Esophagus muscularis mucosa (tissue), 4 donors: ENCODE results near the gene HNRNPLL. TPM values are rescaled to one million over a fixed set of nuclear protein-coding genes. Genes with fewer than 3 reads are reported as not detected.

Source experiments
- DNase-seq: peaks from one replicate; pipeline ENCODE4 v3.0.0-alpha.2; 2017; ENCODE audit errors: extremely low spot score
- H3K27ac ChIP-seq, 4 donors: fragments of 200-600 bp; sonication (generic); replicated peaks in 1 of 4; 1 replicate in 3 of 4; 2 replicates in 1 of 4; pipeline ENCODE4 v1.5.1; 2016 to 2019; ENCODE audit warnings: mild to moderate bottlenecking in 1 of 4
- H3K27me3 ChIP-seq, 4 donors: fragments of 200-600 bp; sonication (generic); one replicate each; pipeline versions ENCODE4 v1.5.1 to v1.6.0; 2016 to 2019
- H3K36me3 ChIP-seq, 4 donors: fragments of 200-600 bp; sonication (generic); one replicate each; pipeline ENCODE4 v1.5.1; 2016 to 2019
- H3K4me1 ChIP-seq, 4 donors: fragments of 200-600 bp; sonication (generic); one replicate each; pipeline ENCODE4 v1.5.1; 2016 to 2019
- H3K4me3 ChIP-seq, 4 donors: fragments of 200-600 bp; sonication (generic); 1 replicate in 2 of 4; 2 replicates in 2 of 4; pipeline ENCODE4 v1.5.1; 2016 to 2019; ENCODE audit warnings: mild to moderate bottlenecking in 4 of 4, moderate library complexity in 1 of 4
- H3K9me3 ChIP-seq, 4 donors: fragments of 200-600 bp; sonication (generic); 1 replicate in 3 of 4; 2 replicates in 1 of 4; pipeline ENCODE4 v1.5.1; 2016 to 2019
- CTCF ChIP-seq, 3 experiments: fragments of 200-600 bp in 2 of 3; fragments of 450-650 bp in 1 of 3; sonication (generic) in 2 of 3; IDR thresholded peaks; one replicate each; pipeline ENCODE4 v1.5.1; 2017 to 2019; ENCODE audit warnings: antibody characterized with exemption in 3 of 3, mild to moderate bottlenecking in 2 of 3, moderate library complexity in 1 of 3
- EP300 ChIP-seq: sonication (generic); formaldehyde crosslinking; IDR thresholded peaks from one replicate; pipeline ENCODE4 v1.6.1; 2017; ENCODE audit warnings: antibody characterized with exemption
- POLR2A ChIP-seq: fragments of 450-650 bp; IDR thresholded peaks from one replicate; pipeline ENCODE4 v1.6.1; 2017; ENCODE audit warnings: antibody characterized with exemption, moderate library complexity, mild to moderate bottlenecking, low read depth
- POLR2AphosphoS5 ChIP-seq, 2 donors: sonication (generic); formaldehyde crosslinking; IDR thresholded peaks; one replicate each; pipeline ENCODE4 v1.6.1; 2017; ENCODE audit warnings: antibody characterized with exemption in 2 of 2
- WGBS: methylation state at CpG from one replicate; pipeline ENCODE4 v1.1.5; 2018; 5-methylcytosine and 5-hydroxymethylcytosine counted together
- intact Hi-C: fragments of 100-400 bp; cut with DNase I; formaldehyde crosslinking; loops from one replicate; pipeline ENCODE4 v1.15.1; 2023
- total RNA-seq, 4 donors: library from RNA; depleted of rRNA; stranded (reverse); fragments of >200 nt; gene quantifications; one replicate each; pipeline versions ENCODE4 v1.1.0 to v1.2.1, GENCODE V29; 2016

HNRNPLL gene
- total RNA-seq, 4 donors from 2014 or later: 50.2 to 61.5 (median 54.0) TPM

DNA sequence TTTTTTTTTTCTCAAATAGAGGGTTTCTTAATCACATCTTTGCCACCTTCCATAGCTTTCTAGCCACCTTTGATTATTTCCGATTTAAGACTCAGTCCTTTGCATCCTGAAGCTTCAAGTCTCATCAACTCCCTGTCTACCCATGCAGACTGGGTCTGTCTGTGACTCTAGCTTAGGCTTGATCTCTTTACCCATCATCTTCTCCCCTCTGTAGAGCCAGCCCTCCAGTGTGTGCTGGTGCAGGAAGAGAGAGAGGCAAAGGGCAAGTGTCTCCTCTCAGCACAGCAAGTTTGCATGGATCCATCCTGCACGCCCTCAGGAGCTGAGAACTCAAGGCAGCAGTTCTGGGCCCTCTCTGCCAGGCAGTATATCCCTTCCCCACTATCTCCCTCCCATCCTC, 70.4 kb downstream of the HNRNPLL start:
- WGBS: 91% methylated on average over 2 of the region's 2 CpGs
- H3K4me3 ChIP-seq: no peak overlapping the region
- H3K36me3 ChIP-seq: no peaks in the 10 kb centered on the region
- no peaks in the 10 kb centered on the region for H3K9me3 ChIP-seq
- intact Hi-C loops: no loop called here
- TF ChIP-seq EP300: no peak
- no peak for TF ChIP-seq POLR2AphosphoS5 (IDR thresholded peaks at IDR 0.05)
- TF ChIP-seq POLR2A: no peak
- TF ChIP-seq CTCF (IDR thresholded peaks at IDR 0.05): no peak
- no peaks in the 10 kb centered on the region for H3K27me3 ChIP-seq
- H3K4me1 ChIP-seq: peaks cover 7 to 52% (median 41%) of the 10 kb centered on the region in 4 donors
- DNase-seq: no peak
- peak overlapping the region in 2 of 4 donors; percentile 74 to 81 for H3K27ac ChIP-seq

DNA sequence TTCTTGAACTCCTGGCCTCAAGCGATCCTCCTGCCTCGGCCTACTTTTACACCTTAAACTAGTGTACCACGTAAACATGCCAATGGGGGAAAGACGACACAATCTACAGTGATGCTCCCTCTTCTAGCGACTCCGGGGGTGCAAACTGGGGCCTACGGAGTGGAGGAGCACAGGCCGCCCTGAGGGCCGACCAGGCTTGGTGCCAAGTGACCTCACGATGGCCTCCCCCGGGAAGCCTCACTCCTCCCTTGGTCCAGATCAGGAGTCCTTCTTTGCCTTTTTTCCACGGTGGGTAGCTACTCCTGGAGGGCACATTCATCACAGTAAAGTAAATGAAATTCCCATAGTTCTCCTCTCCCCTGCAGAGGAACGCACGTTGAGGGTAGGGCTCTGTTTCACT, 73.5 kb downstream of the HNRNPLL start:
- H3K36me3 ChIP-seq: no peaks in the 10 kb centered on the region
- H3K27me3 ChIP-seq: no peaks in the 10 kb centered on the region
- no peaks in the 10 kb centered on the region for H3K9me3 ChIP-seq
- no peak overlapping the region for H3K27ac ChIP-seq
- intact Hi-C loops: no loop called here
- DNase-seq: no peak
- WGBS: 91% methylated on average over 14 of the region's 14 CpGs
- peaks cover 4 to 53% (median 35%) of the 10 kb centered on the region in 4 donors for H3K4me1 ChIP-seq
- no peak overlapping the region for H3K4me3 ChIP-seq
- TF ChIP-seq POLR2A (no peak), POLR2AphosphoS5 (IDR thresholded peaks at IDR 0.05) (no peak), EP300 (no peak), CTCF (IDR thresholded peaks at IDR 0.05) (no peak)

GRCh38 chr2:38528534-38528933, 74.2 kb downstream of the HNRNPLL start:
- Histone ChIP-seq H3K36me3 (no peaks in the 10 kb centered on the region), H3K4me3 (peak overlapping the region; percentile 49 to 67 (median 56)), H3K27ac (peak overlapping the region; percentile 74 to 85 (median 82)), H3K9me3 (no peaks in the 10 kb centered on the region), H3K27me3 (no peaks in the 10 kb centered on the region), H3K4me1 (peaks cover 4 to 53% (median 35%) of the 10 kb centered on the region in 4 donors)
- intact Hi-C loops: no loop called here
- TF ChIP-seq CTCF (IDR thresholded peaks at IDR 0.05): no peak
- TF ChIP-seq POLR2AphosphoS5 (IDR thresholded peaks at IDR 0.05): no peak
- TF ChIP-seq EP300: no peak
- no peak for TF ChIP-seq POLR2A
- 36% methylated on average over 5 of the region's 5 CpGs for WGBS
- DNase-seq: no peak

- Histone ChIP-seq H3K4me1 (peaks cover 4 to 53% (median 36%) of the 10 kb centered on the region in 4 donors), H3K27me3 (no peaks in the 10 kb centered on the region), H3K4me3 (peak overlapping the region; percentile 49 to 67 (median 56)), H3K36me3 (no peaks in the 10 kb centered on the region), H3K27ac (peak overlapping the region; percentile 74 to 85 (median 82)), H3K9me3 (no peaks in the 10 kb centered on the region)
- intact Hi-C loops: no loop called here
- TF ChIP-seq CTCF (IDR thresholded peaks at IDR 0.05): peak in 1 of 3 experiments; percentile 32
- TF ChIP-seq EP300: no peak
- peak in 1 of 2 donors; percentile 38 for TF ChIP-seq POLR2AphosphoS5 (IDR thresholded peaks at IDR 0.05)
- 3% methylated on average over 18 of the region's 27 CpGs for WGBS
- no peak for DNase-seq
Observed at GRCh38 chr2:38528008-38528442, 74.7 kb downstream of the HNRNPLL start.
